H1 (cell line): ENCODE results near the gene EPB42.

ENCODE experiments used
- ATF3 ChIP-seq: IDR thresholded peaks from 2 replicates; pipeline ENCODE4 v1.6.1; 2011; ENCODE audit warnings: low read depth, mild to moderate bottlenecking, low read length; ENCODE audit not compliant: insufficient read depth
- CTCF ChIP-seq, 3 experiments: IDR thresholded peaks; 1 replicate in 2 of 3; 2 replicates in 1 of 3; pipeline versions ENCODE4 v1.5.1 to v1.6.1; 2011; ENCODE audit warnings: low read length in 3 of 3, mild to moderate bottlenecking in 3 of 3, inconsistent platforms in 2 of 3, low read depth in 1 of 3, moderate library complexity in 1 of 3; ENCODE audit not compliant: insufficient read depth in 1 of 3; ENCODE audit errors: control extremely low read depth in 1 of 3
- EP300 ChIP-seq, 2 experiments: IDR thresholded peaks; 1 replicate in 1 of 2; 2 replicates in 1 of 2; pipeline ENCODE4 v1.6.1; 2011 to 2012; ENCODE audit warnings: low read depth in 2 of 2, low read length in 2 of 2, mild to moderate bottlenecking in 2 of 2, borderline replicate concordance in 1 of 2, inconsistent platforms in 1 of 2, moderate library complexity in 1 of 2
- EZH2 ChIP-seq: fragments of 200-600 bp; sonication (generic); IDR thresholded peaks from 2 replicates; pipeline ENCODE4 v1.7.1; 2012; ENCODE audit warnings: low read depth, mild to moderate bottlenecking, moderate library complexity, low read length, inconsistent platforms; ENCODE audit not compliant: severe bottlenecking
- GABPA ChIP-seq: IDR thresholded peaks from 2 replicates; pipeline ENCODE4 v1.6.1; 2011; ENCODE audit warnings: mild to moderate bottlenecking, low read length, moderate library complexity, borderline replicate concordance; ENCODE audit not compliant: insufficient read depth
- JUN ChIP-seq: IDR thresholded peaks from 2 replicates; pipeline ENCODE4 v1.6.1; 2011; ENCODE audit warnings: low read depth, mild to moderate bottlenecking, improper control_type of control experiment, low read length
- JUND ChIP-seq: IDR thresholded peaks from 2 replicates; pipeline ENCODE4 v1.6.1; 2011; ENCODE audit warnings: mild to moderate bottlenecking, improper control_type of control experiment, low read length
- KDM5A ChIP-seq: fragments of 200-600 bp; IDR thresholded peaks from 2 replicates; pipeline ENCODE4 v1.7.1; 2012; ENCODE audit warnings: mild to moderate bottlenecking, low read length, inconsistent platforms, mixed read lengths
- POLR2A ChIP-seq, 2 experiments: IDR thresholded peaks; 1 replicate in 1 of 2; 2 replicates in 1 of 2; pipeline ENCODE4 v1.6.1; 2011; ENCODE audit warnings: low read depth in 2 of 2, low read length in 2 of 2, mild to moderate bottlenecking in 2 of 2; ENCODE audit errors: control extremely low read depth in 1 of 2
- POLR2AphosphoS5 ChIP-seq: IDR thresholded peaks from 2 replicates; pipeline ENCODE4 v1.6.1; 2011; ENCODE audit warnings: low read depth, low read length
- SRF ChIP-seq: IDR thresholded peaks from 2 replicates; pipeline ENCODE4 v1.6.1; 2011; ENCODE audit warnings: mild to moderate bottlenecking, low read depth, low read length, moderate library complexity
- TAF1 ChIP-seq: IDR thresholded peaks from 2 replicates; pipeline ENCODE4 v1.6.1; 2011; ENCODE audit warnings: mild to moderate bottlenecking, low read depth, low read length

DNA sequence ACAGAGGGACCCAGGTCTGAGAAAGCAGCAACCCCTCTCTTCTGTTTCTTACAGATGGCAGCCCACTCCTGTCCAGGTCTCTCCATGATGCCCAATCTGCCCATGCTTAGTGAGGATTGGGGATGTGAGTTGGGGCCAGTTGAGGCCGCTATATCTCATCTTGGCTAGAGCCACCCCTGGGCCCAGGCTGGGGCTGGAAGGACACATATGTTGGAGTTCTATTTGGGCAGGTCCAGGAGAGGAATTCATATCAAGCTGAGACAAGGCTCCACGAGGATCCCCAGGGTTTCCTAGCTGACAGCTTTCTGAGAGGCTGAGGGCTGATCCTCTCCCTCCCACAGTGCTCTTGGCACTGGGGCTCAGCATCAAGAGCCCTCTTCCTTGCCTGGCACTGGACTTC is 34.6 kb upstream of the EPB42 start:
- TF ChIP-seq CTCF (IDR thresholded peaks at IDR 0.05; ENCODE audit: control extremely low read depth in 1 of 3, insufficient read depth in 1 of 3, low read depth in 1 of 3, low read length in 3 of 3) (no peak), POLR2A (IDR thresholded peaks at IDR 0.05; ENCODE audit: control extremely low read depth in 1 of 2, low read depth in 2 of 2, low read length in 2 of 2) (no peak), POLR2AphosphoS5 (no peak), EP300 (IDR thresholded peaks at IDR 0.05; ENCODE audit: borderline replicate concordance in 1 of 2, low read depth in 2 of 2, low read length in 2 of 2) (no peak), JUN (no peak), ATF3 (no peak), KDM5A (no peak), SRF (no peak), EZH2 (no peak), TAF1 (no peak), GABPA (no peak), JUND (no peak)
